Measurements from ENCODE around the gene ZNF652.

GRCh38 chr17:49356320-49356719 lies 5.7 kb downstream of the ZNF652 start:
- TF ChIP-seq CTCF (IDR thresholded peaks at IDR 0.05) (no peak), MAX (IDR thresholded peaks at IDR 0.05; ENCODE audit: low read depth) (no peak), MXI1 (IDR thresholded peaks at IDR 0.05; ENCODE audit: low read depth, low read length) (no peak), JUND (IDR thresholded peaks at IDR 0.05) (no peak), IRF3 (IDR thresholded peaks at IDR 0.05; ENCODE audit: low read depth, low read length) (no peak), ELF1 (IDR thresholded peaks at IDR 0.05) (no peak), REST (IDR thresholded peaks at IDR 0.05; ENCODE audit: low read depth, low read length) (no peak), SMC3 (IDR thresholded peaks at IDR 0.05; ENCODE audit: low read depth, low read length) (no peak), PBX3 (IDR thresholded peaks at IDR 0.05) (no peak), NRF1 (IDR thresholded peaks at IDR 0.05; ENCODE audit: low read depth, low read length) (no peak), MEF2A (IDR thresholded peaks at IDR 0.05; ENCODE audit: borderline replicate concordance, low read depth) (no peak), RAD21 (IDR thresholded peaks at IDR 0.05; ENCODE audit: low read length) (no peak), RXRA (IDR thresholded peaks at IDR 0.05; ENCODE audit: borderline replicate concordance, low read depth) (no peak)
